Measurements from ENCODE around the gene LHPP.

DNA sequence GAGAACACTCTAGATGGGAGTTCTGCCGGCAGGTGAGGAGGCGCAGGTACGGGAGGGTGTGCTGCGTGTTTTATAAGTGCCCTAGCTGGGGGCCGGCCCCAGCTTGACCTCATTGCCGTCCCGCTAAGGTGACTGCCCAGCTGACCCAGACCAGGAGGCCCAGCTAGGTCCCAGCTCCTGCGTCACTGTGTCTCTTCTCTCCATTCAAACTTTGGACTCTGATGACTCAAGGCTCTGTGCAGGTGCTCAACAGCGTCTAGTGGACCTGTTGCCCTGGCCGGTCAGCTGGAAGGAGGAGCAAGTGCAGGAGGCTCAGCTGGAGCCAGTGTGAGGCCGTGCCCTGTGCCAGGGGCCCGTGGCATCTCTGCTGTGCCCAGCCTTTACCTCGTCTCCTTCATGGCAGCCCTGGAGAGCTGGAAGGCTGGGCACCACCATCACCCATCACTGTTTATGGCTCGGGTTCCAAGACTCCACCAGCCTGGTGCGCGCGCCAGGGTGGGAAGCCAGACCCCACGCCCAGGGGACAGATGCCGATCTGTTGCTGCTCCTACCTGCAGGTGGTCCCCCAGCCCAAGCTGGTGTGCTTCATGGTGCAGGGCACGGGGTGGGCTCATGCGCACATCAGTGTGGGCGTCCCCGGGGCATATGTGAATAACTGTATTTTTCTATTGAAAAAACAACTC, 14.6 kb downstream of the LHPP start:
- TF ChIP-seq, protein P1, sequence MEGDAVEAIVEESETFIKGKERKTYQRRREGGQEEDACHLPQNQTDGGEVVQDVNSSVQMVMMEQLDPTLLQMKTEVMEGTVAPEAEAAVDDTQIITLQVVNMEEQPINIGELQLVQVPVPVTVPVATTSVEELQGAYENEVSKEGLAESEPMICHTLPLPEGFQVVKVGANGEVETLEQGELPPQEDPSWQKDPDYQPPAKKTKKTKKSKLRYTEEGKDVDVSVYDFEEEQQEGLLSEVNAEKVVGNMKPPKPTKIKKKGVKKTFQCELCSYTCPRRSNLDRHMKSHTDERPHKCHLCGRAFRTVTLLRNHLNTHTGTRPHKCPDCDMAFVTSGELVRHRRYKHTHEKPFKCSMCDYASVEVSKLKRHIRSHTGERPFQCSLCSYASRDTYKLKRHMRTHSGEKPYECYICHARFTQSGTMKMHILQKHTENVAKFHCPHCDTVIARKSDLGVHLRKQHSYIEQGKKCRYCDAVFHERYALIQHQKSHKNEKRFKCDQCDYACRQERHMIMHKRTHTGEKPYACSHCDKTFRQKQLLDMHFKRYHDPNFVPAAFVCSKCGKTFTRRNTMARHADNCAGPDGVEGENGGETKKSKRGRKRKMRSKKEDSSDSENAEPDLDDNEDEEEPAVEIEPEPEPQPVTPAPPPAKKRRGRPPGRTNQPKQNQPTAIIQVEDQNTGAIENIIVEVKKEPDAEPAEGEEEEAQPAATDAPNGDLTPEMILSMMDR (tag by site-specific recombination; IDR thresholded peaks at IDR 0.05), result no peak
- TF ChIP-seq, protein P2, sequence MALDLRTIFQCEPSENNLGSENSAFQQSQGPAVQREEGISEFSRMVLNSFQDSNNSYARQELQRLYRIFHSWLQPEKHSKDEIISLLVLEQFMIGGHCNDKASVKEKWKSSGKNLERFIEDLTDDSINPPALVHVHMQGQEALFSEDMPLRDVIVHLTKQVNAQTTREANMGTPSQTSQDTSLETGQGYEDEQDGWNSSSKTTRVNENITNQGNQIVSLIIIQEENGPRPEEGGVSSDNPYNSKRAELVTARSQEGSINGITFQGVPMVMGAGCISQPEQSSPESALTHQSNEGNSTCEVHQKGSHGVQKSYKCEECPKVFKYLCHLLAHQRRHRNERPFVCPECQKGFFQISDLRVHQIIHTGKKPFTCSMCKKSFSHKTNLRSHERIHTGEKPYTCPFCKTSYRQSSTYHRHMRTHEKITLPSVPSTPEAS (tag by site-specific recombination; IDR thresholded peaks at IDR 0.05), result no peak
- TF ChIP-seq ZNF324 (tag by site-specific recombination; IDR thresholded peaks at IDR 0.05) (no peak), TCF7L2 (IDR thresholded peaks at IDR 0.05; ENCODE audit: borderline replicate concordance, low read depth, low read length) (no peak), BCL11A (tag by site-specific recombination; IDR thresholded peaks at IDR 0.05; ENCODE audit: low read depth) (no peak), KLF16 (tag by site-specific recombination; IDR thresholded peaks at IDR 0.05) (no peak), ZNF239 (tag by site-specific recombination; IDR thresholded peaks at IDR 0.05) (no peak), ZBTB1 (tag by site-specific recombination; IDR thresholded peaks at IDR 0.05) (no peak), SP2 (tag by site-specific recombination; IDR thresholded peaks at IDR 0.05) (no peak)
- TF ChIP-seq, protein P3, sequence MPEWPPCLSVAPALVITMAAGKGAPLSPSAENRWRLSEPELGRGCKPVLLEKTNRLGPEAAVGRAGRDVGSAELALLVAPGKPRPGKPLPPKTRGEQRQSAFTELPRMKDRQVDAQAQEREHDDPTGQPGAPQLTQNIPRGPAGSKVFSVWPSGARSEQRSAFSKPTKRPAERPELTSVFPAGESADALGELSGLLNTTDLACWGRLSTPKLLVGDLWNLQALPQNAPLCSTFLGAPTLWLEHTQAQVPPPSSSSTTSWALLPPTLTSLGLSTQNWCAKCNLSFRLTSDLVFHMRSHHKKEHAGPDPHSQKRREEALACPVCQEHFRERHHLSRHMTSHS (tag by site-specific recombination; IDR thresholded peaks at IDR 0.05), result no peak
- TF ChIP-seq, protein P4, sequence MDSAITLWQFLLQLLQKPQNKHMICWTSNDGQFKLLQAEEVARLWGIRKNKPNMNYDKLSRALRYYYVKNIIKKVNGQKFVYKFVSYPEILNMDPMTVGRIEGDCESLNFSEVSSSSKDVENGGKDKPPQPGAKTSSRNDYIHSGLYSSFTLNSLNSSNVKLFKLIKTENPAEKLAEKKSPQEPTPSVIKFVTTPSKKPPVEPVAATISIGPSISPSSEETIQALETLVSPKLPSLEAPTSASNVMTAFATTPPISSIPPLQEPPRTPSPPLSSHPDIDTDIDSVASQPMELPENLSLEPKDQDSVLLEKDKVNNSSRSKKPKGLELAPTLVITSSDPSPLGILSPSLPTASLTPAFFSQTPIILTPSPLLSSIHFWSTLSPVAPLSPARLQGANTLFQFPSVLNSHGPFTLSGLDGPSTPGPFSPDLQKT (IDR thresholded peaks at IDR 0.05; ENCODE audit: borderline replicate concordance, low read depth, low read length), result no peak
